HFF-Myc (cell line): ENCODE data around the gene PSME4.

Source experiments
- DNase-seq: peaks from one replicate; pipeline ENCODE4 v3.0.0-alpha.2; 2011; ENCODE audit warnings: low read depth; ENCODE audit errors: extremely low read depth
- H3K4me3 ChIP-seq: replicated peaks from 2 replicates; pipeline ENCODE4 v1.5.1; 2011; ENCODE audit warnings: low read depth, mild to moderate bottlenecking, control low read depth, low read length
- CTCF ChIP-seq: IDR thresholded peaks from 2 replicates; pipeline ENCODE4 v1.5.1; 2012; ENCODE audit warnings: mild to moderate bottlenecking, low read depth, low read length, control low read depth; ENCODE audit errors: missing control alignments

The PSME4 gene

GRCh38 chr2:53960476-53960875 is 10.3 kb downstream of the PSME4 start:
- TF ChIP-seq CTCF, result no peak
- H3K4me3 ChIP-seq, result no peak overlapping the region

GRCh38 chr2:53958443-53958842 is 12.3 kb downstream of the PSME4 start:
- no peak overlapping the region for H3K4me3 ChIP-seq
- TF ChIP-seq CTCF, result no peak
- DNase-seq, result no peak

More at GRCh38 chr2:53960476-53960875, 10.3 kb downstream of the PSME4 start:
- no peak for DNase-seq

- DNase-seq, result no peak
- no peak for TF ChIP-seq CTCF
- no peak overlapping the region for H3K4me3 ChIP-seq
These were observed 18.3 kb downstream of the PSME4 start for GRCh38 chr2:53952519-53952918.

- no peak for TF ChIP-seq CTCF
- DNase-seq, result no peak
- no peak overlapping the region for H3K4me3 ChIP-seq
These were observed 21.3 kb downstream of the PSME4 start for GRCh38 chr2:53949457-53949856.

- DNase-seq, result no peak
- H3K4me3 ChIP-seq, result no peak overlapping the region
- no peak for TF ChIP-seq CTCF
These were observed 25.3 kb downstream of the PSME4 start for GRCh38 chr2:53945538-53945937.

GRCh38 chr2:53944542-53944941 is 26.3 kb downstream of the PSME4 start:
- no peak overlapping the region for H3K4me3 ChIP-seq
- no peak for DNase-seq

More at GRCh38 chr2:53944542-53944941, 26.3 kb downstream of the PSME4 start:
- no peak for TF ChIP-seq CTCF
